ENCODE results near the gene SLC7A9.

Gene SLC7A9

DNA sequence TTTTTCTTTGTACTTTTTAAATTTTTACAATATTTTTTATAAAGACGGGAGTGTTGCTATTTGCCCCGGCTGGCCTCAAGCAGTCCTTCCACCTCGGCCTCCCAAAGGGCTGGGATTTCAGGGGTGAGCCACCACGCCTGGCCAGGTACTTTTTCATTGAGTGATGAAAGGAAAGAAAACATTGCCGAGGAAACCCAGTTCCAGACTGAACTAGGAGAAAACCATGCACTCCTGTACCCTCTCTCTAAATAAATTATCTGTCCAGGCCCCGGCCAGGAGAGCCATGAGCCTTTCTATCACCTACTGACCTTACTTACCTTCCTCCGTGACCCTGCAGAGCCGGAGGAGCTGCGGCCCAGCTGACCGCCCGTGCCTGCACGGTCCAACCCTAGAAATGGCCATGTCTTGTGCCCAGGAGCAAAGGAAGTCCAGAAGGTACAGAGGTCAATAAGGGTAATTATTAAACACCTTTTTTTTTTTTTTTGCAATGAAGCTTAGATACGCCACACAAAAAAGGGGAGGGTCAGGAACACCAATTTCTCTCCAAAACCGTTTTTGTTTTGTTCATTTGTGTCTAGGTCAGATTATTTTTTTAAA is at the start of gene SLC7A9:
TSS of gene SLC7A9 (minus strand) at position 399 of the 597 bp plus-strand sequence. CDS start 1,233 bp downstream, outside the sequence.
- no peak for DNase-seq

DNA sequence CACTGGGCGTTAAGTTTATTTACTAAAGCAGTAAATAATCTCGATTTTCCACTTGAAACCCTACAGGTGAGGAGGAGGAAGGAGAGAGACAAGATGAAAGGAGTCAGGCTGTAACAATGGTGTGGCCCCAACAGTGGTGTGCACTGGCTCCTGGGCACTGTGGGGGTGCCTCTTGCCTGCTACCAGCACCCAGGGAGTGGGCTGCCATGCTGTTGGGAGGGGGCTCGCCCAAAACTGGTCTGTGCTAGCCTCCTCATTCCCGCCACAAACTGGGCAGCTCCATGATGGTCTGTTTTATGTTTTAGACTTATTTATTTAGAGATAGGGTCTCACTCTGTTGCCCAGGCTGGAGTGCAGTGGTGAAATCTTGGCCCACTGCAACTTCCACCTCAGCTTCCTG is 49.8 kb upstream of the SLC7A9 start:
- DNase-seq, result no peak

GRCh38 chr19:32917616-32917996 is 48.0 kb upstream of the SLC7A9 start:
- no peak for DNase-seq

DNA sequence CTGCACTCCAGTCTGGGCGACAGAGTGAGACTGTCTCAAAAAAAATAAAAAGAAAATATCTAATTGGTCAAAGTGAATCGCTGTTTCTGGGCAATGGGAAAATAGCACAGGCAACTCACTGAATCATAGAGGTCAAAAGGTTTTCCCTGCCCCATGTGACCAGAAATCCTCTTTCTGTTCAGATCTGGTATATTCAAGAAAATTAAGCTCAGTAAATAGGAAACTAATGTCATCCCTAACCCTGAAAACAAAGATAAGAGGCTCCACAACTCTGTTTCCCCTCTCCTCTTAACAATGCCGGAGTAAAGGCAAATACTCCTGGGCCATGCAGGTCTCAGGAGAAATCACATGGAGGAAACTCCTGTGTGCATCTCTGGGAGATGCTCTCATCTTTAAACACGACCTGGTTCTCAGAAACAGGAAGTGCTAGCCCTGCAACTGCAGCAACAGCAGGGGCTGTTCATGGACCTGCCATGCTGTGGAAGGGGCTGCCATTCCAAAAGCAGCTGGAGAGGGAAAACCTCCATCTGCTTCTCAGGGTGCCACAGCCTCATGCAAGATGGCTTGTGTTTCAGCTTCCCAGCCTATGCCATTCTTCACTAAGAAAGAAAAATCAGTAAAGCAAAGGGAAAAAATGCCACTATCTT is 47.5 kb upstream of the SLC7A9 start:
- DNase-seq, result no peak

- DNase-seq, result peak in 1 of 58 donors; percentile 10
Measured at GRCh38 chr19:32914879-32915660, 45.5 kb upstream of the SLC7A9 start.

DNA sequence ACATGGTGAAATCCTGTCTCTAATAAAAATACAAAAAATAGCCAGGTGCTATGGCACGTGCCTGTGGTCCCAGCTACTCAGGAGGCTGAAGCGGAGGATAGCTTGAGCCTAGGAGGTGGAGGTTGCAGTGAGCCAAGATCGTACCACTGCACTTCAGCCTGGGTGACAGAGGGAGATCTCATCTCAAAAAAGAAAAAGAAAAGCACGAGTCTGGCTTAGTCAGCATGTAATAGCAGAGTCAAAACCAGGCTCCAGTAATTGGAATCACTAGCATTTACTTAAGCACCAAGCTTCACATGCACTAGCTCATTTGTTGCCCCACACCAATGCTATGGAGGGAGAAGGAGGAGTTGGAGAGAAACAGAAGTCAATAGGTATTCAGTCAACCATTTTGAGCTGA is 41.9 kb upstream of the SLC7A9 start:
- no peak for DNase-seq

DNA sequence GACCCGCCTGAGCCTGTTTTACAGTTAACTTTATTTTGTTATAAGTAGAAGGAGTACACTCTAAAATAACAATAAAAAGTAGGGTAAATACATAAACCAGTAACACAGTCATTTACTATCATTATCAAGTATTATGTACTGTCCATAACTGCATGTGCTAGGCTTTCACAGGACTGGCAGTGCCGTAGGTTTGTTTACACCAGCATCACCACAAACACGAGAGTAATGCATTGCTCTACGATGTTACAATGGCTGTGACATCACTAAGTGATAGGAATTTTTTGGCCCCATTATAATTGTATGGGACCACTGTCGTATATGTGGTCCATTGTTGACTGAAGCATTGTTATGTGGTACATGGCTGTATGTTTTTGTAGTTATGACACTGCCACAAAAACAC is 41.3 kb upstream of the SLC7A9 start:
- no peak for DNase-seq

- no peak for DNase-seq
Measured at GRCh38 chr19:32910094-32910493, 40.5 kb upstream of the SLC7A9 start.

DNA sequence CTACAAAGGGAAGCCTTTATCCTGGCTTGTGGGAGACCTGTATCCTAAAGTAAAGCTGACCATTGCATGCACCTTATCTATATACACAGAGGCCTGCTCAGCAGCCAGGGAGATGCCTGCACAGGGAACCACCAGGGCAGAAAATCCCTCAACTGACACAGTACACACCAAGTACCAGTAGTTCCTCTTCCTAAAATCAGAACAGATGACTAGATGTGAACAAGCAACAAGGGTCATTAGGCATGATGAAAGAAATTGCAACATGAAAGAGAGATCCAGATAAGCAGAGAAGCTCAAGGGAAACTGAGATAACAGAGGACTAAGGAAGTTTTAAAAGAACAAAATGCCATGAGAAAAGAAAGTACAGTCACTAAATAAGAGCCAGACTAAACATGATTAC is 39.7 kb upstream of the SLC7A9 start:
- no peak for DNase-seq

DNA sequence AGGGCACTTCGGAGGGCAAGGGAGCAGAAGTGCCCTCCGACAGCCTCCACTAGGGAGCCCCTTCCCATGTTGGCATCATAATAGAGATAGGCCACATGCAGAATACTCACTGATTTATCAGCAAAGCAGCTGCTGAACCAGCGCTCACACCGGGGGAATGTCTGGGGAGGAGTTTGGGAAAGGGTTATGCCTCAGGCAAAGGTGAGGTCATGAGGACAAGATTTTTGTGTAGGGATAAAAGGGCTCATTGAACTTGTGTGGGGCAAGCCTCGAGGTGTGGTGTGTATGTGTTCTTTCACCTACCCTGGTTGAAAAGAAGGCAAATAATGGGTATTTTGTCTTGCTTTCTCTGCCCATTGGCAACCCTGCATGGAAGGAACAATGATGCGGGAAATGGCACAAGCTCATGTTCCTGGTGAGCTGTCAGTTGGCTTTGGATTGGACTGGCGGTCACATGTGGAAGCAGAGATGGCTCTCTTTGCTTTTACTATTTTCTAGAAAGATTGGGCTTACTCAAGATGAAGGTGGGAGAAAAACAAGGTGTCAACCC is 39.1 kb upstream of the SLC7A9 start:
- DNase-seq, result no peak

DNA sequence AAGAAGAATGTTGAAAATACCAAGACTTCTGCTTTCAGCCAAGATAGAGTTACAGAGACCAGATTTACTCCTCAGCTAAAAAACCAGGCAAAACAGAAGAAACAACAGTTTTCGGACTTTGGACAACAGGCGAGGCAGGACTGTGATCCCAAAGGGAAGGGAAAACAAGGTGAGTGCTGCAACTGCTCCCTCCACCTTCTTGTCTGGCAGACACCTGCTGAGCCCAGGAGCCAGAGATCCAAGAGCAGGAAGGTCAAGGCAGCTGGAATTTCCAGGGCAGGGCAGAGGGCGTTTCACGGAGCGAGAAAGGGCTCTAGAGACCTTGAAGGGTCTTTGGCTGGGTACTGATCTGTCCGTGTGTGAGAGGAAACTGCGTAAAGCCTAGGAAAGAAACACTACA is 32.9 kb upstream of the SLC7A9 start:
- no peak for DNase-seq

GRCh38 chr19:32901504-32902161 is 32.1 kb upstream of the SLC7A9 start:
- DNase-seq, result no peak

DNA sequence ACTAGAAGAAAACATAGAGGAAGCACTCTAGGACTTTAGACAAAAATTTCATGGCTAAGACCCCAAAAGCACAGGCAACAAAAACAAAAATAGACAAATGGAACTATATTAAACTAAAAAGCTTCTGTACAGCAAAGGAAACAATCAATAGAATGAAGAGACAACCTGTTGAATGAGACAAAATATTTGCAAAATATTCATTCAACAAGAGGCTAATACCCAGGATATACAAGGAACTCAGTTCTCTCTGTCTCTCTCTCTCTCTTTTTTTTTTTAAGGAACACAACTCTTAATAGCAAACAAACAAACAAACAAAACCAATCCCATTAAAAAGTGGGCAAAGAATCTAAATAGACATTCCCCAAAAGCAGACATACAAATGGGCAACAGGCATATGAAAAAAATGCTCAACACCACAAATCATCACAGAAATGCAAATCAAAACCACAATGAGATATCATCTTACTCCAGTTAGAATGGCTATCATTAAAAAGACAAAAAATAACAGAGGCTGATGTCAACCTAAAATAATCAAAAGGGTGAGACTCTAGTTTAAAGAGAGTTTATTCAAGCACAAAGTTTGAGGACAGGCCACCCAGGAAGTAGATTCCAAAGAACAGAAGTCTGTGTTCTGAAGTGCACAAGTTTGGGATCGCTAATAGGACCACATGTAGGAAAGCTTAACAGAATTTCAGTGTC is 27.1 kb upstream of the SLC7A9 start:
- DNase-seq, result no peak

DNA sequence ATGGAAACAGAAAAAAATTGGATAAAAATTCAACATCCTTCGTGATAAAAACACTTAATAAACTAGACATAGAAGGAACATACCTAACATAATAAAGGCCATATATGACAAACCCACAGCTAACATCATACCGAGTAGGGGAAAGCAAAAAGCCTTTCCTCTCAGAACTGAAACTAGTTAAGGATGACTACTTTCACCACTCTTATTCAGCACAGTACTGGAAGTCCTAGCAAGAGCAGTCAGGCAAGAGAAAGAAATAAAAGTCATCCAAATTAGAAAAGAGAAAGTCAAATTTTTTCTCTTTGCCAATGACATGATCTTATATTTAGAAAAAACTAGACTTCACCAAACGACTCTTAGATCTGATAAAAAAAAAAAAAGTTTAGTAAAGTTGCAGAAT is 25.8 kb upstream of the SLC7A9 start:
- DNase-seq, result no peak

DNA sequence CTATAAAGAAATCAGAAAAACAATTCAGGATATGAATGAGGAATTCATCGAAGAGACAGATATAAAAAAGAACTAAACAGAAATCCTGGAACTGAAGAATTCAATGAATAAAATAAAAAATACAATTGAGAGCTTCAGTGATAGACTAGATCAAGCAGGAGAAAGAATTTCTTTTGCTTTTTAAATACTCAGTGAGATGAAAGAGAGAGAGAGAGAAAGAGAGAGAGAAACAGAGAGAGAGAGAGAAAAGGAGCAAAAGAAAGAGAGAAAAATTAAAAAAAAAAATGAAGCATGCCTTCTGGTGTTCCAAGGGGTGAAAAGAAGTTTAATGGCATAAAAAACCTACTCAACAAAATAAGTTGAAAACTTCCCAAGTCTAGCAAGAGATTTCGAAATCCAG is 22.0 kb upstream of the SLC7A9 start:
- DNase-seq, result no peak

- DNase-seq, result no peak
Measured at GRCh38 chr19:32890841-32891240, 21.3 kb upstream of the SLC7A9 start.

DNA sequence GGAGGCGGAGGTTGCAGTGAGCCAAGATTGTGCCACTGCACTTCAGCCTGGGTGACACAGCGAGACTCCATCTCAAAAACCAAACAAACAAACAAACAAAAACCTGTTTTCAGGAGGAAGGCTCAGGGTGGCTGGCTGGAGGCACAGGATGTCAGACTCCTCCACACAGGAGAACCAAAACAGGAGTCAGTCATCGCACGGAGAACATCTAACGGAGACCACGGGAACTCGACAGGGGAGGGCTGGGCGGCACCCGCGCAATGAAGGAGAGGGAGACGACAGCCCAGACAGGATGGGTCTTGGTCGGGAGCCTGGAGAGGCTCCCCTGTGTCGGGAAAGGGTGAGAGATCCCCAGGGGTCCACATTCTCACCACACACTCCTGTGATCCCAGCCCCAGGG is 20.8 kb upstream of the SLC7A9 start:
- DNase-seq, result no peak

DNA sequence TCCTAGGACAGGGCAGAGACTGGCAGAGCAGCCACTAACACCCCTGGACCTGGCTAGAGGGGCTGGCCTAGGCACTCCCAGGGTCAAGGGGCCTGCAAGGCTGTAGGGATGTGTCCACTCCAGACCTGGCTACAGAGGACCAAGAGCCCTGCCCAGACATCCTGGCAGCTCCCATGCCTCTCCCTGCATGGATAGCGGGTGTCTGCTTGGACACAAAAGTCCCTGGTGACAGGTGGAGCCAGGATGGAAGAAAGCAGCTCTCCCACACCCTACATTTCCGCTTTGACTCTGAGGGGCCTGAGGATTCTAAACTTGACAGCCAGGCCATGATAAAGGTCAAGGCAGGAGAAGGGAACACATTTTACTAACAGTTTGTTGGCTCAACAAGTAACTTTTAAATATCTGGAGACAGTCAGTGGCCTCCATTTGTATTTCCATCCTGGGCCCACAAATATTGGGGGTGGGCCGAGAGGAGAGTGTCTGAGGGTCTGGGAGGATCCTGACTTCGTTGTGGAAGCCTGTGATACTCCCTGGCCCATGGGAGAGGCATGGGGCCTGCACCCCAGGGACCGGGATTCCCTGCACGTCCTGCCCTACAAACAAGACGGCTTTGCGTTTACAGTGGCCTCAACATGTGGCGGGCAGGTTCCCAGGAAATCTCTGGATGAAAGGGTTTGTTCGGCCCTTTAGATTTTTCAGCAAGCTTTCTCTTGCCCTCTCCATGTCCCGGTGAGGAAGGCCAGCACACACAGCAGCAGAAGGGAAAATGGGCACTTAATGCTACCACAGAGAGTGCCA is 19.8 kb upstream of the SLC7A9 start:
- DNase-seq, result no peak

- DNase-seq, result no peak
Measured at GRCh38 chr19:32887572-32888215, 18.1 kb upstream of the SLC7A9 start.

DNA sequence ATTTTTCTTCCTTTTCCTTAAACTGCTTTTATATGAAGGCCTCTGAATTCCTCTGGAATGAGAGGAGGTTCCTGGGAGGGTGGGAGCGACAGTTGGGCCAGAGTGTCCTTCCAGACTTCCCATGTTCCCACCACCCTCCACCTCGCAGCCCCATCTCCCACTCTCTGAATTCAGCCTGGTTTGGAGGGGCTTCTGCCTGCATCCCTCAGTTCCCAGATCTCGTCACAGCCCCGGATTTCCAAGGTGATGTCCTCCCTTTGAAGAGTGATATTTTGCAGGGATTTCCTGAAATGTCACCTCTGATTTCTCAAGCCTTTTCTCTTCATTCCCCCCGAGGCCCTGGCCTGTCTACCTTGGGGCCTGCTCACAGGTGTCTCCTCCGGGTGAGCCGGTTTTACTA is 16.7 kb upstream of the SLC7A9 start:
- DNase-seq, result no peak

All from anterior cingulate cortex (tissue), 58 donors.